Astrocyte of the cerebellum (primary cell): Measurements from ENCODE around the gene PADI3.

Source experiments
- DNase-seq: peaks from one replicate; pipeline ENCODE4 v3.0.0-alpha.2; 2011; ENCODE audit warnings: low read depth
- H3K4me3 ChIP-seq: 2 replicates; pipeline ENCODE4 v1.5.1; 2011; ENCODE audit warnings: mild to moderate bottlenecking, low read depth, low read length, moderate library complexity
- in situ Hi-C: cut with HindIII; loops from 2 replicates; pipeline ENCODE4 v1.10.0; 2017; ENCODE audit warnings: low sequenced_read_pairs
- TF ChIP-seq, protein P1 (sequence below): IDR thresholded peaks from 2 replicates; pipeline ENCODE4 v1.5.1; 2012; ENCODE audit warnings: low read length, low read depth, moderate library complexity, mild to moderate bottlenecking; ENCODE audit errors: missing control alignments

Gene PADI3

GRCh38 chr1:17229379-17229778 lies 19.5 kb upstream of the PADI3 start:
- in situ Hi-C loops: no loop called here
- DNase-seq: no peak
- H3K4me3 ChIP-seq: no peak overlapping the region
- TF ChIP-seq, protein P1, sequence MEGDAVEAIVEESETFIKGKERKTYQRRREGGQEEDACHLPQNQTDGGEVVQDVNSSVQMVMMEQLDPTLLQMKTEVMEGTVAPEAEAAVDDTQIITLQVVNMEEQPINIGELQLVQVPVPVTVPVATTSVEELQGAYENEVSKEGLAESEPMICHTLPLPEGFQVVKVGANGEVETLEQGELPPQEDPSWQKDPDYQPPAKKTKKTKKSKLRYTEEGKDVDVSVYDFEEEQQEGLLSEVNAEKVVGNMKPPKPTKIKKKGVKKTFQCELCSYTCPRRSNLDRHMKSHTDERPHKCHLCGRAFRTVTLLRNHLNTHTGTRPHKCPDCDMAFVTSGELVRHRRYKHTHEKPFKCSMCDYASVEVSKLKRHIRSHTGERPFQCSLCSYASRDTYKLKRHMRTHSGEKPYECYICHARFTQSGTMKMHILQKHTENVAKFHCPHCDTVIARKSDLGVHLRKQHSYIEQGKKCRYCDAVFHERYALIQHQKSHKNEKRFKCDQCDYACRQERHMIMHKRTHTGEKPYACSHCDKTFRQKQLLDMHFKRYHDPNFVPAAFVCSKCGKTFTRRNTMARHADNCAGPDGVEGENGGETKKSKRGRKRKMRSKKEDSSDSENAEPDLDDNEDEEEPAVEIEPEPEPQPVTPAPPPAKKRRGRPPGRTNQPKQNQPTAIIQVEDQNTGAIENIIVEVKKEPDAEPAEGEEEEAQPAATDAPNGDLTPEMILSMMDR: no peak

DNA sequence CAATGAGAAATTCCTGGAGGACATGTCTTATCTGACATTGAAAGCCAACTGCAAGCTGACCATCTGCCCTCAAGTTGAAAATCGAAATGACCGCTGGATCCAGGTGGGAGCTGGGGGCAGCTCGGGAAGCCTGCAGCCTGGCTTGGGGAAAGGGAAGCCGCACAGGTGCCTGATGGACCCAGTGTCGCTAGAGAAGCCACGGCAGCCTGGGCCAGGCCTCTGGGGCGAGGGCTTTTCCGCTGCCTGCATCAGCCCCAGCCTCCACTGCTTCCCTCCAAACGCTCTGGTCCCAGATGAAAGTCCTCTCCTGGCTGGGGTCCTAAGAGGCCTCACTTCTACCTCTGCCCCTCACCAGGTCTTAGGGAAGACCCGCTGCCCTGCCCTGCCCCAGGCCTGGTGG lies 18.8 kb upstream of the PADI3 start:
- TF ChIP-seq, protein P1: no peak
- no peak overlapping the region for H3K4me3 ChIP-seq
- in situ Hi-C loops: no loop called here
- no peak for DNase-seq

DNA sequence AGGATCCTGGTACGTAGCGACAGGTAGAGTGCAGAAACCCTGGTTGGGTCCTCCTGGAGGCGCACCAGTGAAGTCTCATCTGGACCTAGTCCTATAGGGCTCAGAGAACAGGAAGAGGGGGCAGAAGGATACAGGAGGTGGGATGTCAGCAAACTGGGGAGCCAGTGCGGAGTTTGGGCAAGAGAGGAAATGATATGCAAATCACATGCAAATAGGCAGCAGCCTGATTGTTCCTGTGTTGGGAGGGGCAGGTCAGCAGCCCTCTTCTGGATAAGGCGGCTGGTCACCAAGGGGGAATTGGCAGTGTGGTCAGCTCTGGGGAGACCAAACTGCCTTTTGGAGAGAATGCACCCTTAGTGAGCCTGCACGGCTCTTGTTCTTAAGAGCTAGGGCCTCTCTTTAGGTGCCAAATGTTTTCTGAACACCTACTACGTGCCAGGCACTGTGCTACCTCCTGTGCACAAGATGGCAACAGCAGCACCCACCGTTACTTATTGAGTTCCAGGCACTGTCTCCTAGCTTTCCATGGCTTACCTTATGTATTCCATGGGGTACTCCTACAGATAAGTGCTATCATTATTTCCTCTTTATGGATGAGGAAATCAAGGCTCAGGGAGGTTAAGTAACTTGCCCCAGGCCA lies 18.1 kb upstream of the PADI3 start:
- in situ Hi-C loops: no loop called here
- TF ChIP-seq, protein P1: no peak
- DNase-seq: no peak
- no peak overlapping the region for H3K4me3 ChIP-seq

- peak; percentile 64 for DNase-seq
- TF ChIP-seq, protein P1: no peak
- H3K4me3 ChIP-seq: no peak overlapping the region
- in situ Hi-C loops: no loop called here
Observed at GRCh38 chr1:17232759-17233661, 15.9 kb upstream of the PADI3 start.

- in situ Hi-C loops: no loop called here
- H3K4me3 ChIP-seq: no peak overlapping the region
- DNase-seq: peak; percentile 27
Observed at GRCh38 chr1:17233675-17234320, 15.1 kb upstream of the PADI3 start.

DNA sequence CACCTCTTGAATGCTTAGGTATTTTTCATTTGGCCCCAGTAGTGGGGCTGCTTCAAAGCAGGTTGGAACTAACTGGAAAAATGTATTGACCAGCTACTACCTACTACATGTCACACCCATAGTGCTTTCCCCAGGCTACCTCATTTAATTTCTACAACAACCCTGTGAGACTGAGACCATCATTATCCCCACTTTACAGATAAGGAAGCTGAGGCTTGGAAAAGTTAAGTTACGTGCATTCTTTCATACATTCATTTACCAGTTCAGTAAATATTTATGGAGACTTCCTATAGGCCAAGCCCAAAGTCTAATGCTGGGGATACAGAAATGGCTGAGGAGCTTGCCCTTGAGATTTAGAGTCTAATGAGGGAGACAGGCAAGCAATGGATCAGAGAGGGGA lies 14.5 kb upstream of the PADI3 start:
- DNase-seq: no peak
- H3K4me3 ChIP-seq: no peak overlapping the region
- TF ChIP-seq, protein P1: no peak
- in situ Hi-C loops: no loop called here

More at GRCh38 chr1:17233675-17234320, 15.1 kb upstream of the PADI3 start:
- TF ChIP-seq, protein P1: no peak
